H1 (cell line): ENCODE measurements around the gene QPCT. TPM values are rescaled to one million over a fixed set of nuclear protein-coding genes. Genes with fewer than 3 reads are reported as not detected.

ENCODE experiments used
- ATF3 ChIP-seq: IDR thresholded peaks from 2 replicates; pipeline ENCODE4 v1.6.1; 2011; ENCODE audit warnings: low read depth, mild to moderate bottlenecking, low read length; ENCODE audit not compliant: insufficient read depth
- CREB1 ChIP-seq: IDR thresholded peaks from 2 replicates; pipeline ENCODE4 v1.6.1; 2012; ENCODE audit warnings: inconsistent platforms
- GABPA ChIP-seq: IDR thresholded peaks from 2 replicates; pipeline ENCODE4 v1.6.1; 2011; ENCODE audit warnings: mild to moderate bottlenecking, low read length, moderate library complexity, borderline replicate concordance; ENCODE audit not compliant: insufficient read depth
- NRF1 ChIP-seq: IDR thresholded peaks from 2 replicates; pipeline ENCODE4 v1.6.1; 2011; ENCODE audit warnings: mild to moderate bottlenecking, low read depth, low read length, improper control_type of control experiment
- PHF8 ChIP-seq: fragments of 200-600 bp; sonication (generic); conservative IDR thresholded peaks from 2 replicates; pipeline ENCODE4 v1.7.1; 2012; ENCODE audit warnings: low read depth, mild to moderate bottlenecking, inconsistent platforms, low read length, moderate library complexity
- polyA plus RNA-seq, 7 experiments: library from polyadenylated mRNA; depleted of rRNA in 3 of 7; stranded (reverse) in 5 of 7; unstranded in 2 of 7; fragments of >200 nt in 5 of 7; fragments of 200-250 nt in 2 of 7; gene quantifications; 1 replicate in 5 of 7; 2 replicates in 1 of 7; 4 replicates in 1 of 7; pipeline versions ENCODE4 v1.2.1 to v1.2.3, GENCODE V29; 2011 to 2013; ENCODE audit warnings: missing spikeins in 2 of 7, mixed read lengths in 2 of 7
- total RNA-seq: library from RNA; stranded (reverse); fragmentation: NEBNext Ultra II Directional; extraction: Animal tissue kit (Norgen Biotek cat#: 25700); gene quantifications from 2 replicates; pipeline ENCODE4 v1.2.1, GENCODE V29; 2021
- TF ChIP-seq, protein P1 (sequence below): IDR thresholded peaks from 2 replicates; pipeline ENCODE4 v1.6.1; 2012; ENCODE audit warnings: inconsistent platforms

QPCT gene
- total and polyA plus RNA-seq, 2 of the 8 experiments (the other 6 are each of a cell fraction or from before 2014, with no cell fraction given): 4.0 to 4.3 TPM

- no peak for TF ChIP-seq PHF8
- TF ChIP-seq, protein P1, sequence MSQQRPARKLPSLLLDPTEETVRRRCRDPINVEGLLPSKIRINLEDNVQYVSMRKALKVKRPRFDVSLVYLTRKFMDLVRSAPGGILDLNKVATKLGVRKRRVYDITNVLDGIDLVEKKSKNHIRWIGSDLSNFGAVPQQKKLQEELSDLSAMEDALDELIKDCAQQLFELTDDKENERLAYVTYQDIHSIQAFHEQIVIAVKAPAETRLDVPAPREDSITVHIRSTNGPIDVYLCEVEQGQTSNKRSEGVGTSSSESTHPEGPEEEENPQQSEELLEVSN: no peak
- no peak for TF ChIP-seq CREB1
- TF ChIP-seq ATF3: no peak
- TF ChIP-seq GABPA: no peak
- TF ChIP-seq NRF1: no peak
These were observed 46.8 kb upstream of the QPCT start (continued) for GRCh38 chr2:37297632-37298031.
